Esophagus squamous epithelium (tissue), 4 donors: ENCODE data around the gene PRRT2.

Source experiments
- CTCF ChIP-seq, 6 experiments: fragments of 450-650 bp in 4 of 6; fragments of 200-600 bp in 2 of 6; sonication (generic) in 2 of 6; IDR thresholded peaks; one replicate each; pipeline ENCODE4 v1.5.1; 2016 to 2019; ENCODE audit warnings: antibody characterized with exemption in 6 of 6, mild to moderate bottlenecking in 4 of 6, moderate library complexity in 4 of 6
- POLR2A ChIP-seq, 4 donors: fragments of 450-650 bp; IDR thresholded peaks; one replicate each; pipeline ENCODE4 v1.6.1; 2017; ENCODE audit warnings: antibody characterized with exemption in 4 of 4, mild to moderate bottlenecking in 4 of 4, moderate library complexity in 3 of 4

GRCh38 chr16:29852654-29853053, 40.7 kb downstream of the PRRT2 start:
- no peak for TF ChIP-seq CTCF (IDR thresholded peaks at IDR 0.05)
- TF ChIP-seq POLR2A (IDR thresholded peaks at IDR 0.05) = no peak
